Sigmoid colon (tissue), 7 donors: Measurements from ENCODE around the gene PHLPP1. TPM values are rescaled to one million over a fixed set of nuclear protein-coding genes. Genes with fewer than 3 reads are reported as not detected.

Source experiments
- DNase-seq: peaks from one replicate; pipeline ENCODE4 v3.0.0-alpha.2; 2019
- H3K27ac ChIP-seq, 4 donors: fragments of 200-600 bp; sonication (generic); one replicate each; pipeline ENCODE4 v1.5.1; 2016 to 2019; ENCODE audit warnings: mild to moderate bottlenecking in 1 of 4
- H3K27me3 ChIP-seq, 3 donors: fragments of 200-600 bp; sonication (generic); one replicate each; pipeline ENCODE4 v1.5.1; 2019; ENCODE audit warnings: mild to moderate bottlenecking in 1 of 3
- H3K36me3 ChIP-seq, 4 donors: fragments of 200-600 bp; sonication (generic); one replicate each; pipeline ENCODE4 v1.5.1; 2016 to 2019
- H3K4me1 ChIP-seq, 4 donors: fragments of 200-600 bp; sonication (generic); one replicate each; pipeline ENCODE4 v1.5.1; 2017 to 2019
- H3K4me3 ChIP-seq, 4 donors: fragments of 200-600 bp; sonication (generic); one replicate each; pipeline ENCODE4 v1.5.1; 2017 to 2019; ENCODE audit warnings: mild to moderate bottlenecking in 2 of 4, moderate library complexity in 1 of 4
- H3K9me3 ChIP-seq, 4 donors: fragments of 200-600 bp in 3 of 4; sonication (generic) in 3 of 4; one replicate each; pipeline versions ENCODE4 v1.5.1 to v1.6.1; 2013 to 2019
- CTCF ChIP-seq, 4 experiments: fragments of 450-650 bp in 3 of 4; fragments of 200-600 bp in 1 of 4; IDR thresholded peaks; one replicate each; pipeline ENCODE4 v1.5.1; 2016 to 2019; ENCODE audit warnings: antibody characterized with exemption in 4 of 4, mild to moderate bottlenecking in 3 of 4, moderate library complexity in 2 of 4
- EP300 ChIP-seq, 4 donors: sonication (generic); formaldehyde crosslinking; IDR thresholded peaks; one replicate each; pipeline ENCODE4 v1.6.1; 2017; ENCODE audit warnings: antibody characterized with exemption in 4 of 4
- POLR2A ChIP-seq, 2 donors: fragments of 450-650 bp; IDR thresholded peaks; one replicate each; pipeline ENCODE4 v1.6.1; 2016; ENCODE audit warnings: antibody characterized with exemption in 2 of 2, mild to moderate bottlenecking in 2 of 2, moderate library complexity in 2 of 2
- POLR2AphosphoS5 ChIP-seq, 4 donors: sonication (generic); formaldehyde crosslinking; IDR thresholded peaks; one replicate each; pipeline ENCODE4 v1.6.1; 2017; ENCODE audit warnings: antibody characterized with exemption in 4 of 4
- WGBS, 2 donors: extraction: QIAGEN DNeasy Blood & Tissue Kit; methylation state at CpG; one replicate each; pipeline ENCODE4 v1.1.7; 2013; 5-methylcytosine and 5-hydroxymethylcytosine counted together
- intact Hi-C: fragments of 100-400 bp; cut with DNase I; formaldehyde crosslinking; loops from one replicate; pipeline ENCODE4 v1.15.1; 2023
- polyA plus RNA-seq, 3 donors: library from polyadenylated mRNA; stranded (reverse); fragments of 200-250 nt; gene quantifications; one replicate each; pipeline ENCODE4 v1.2.3, GENCODE V29; 2013
- total RNA-seq, 4 donors: library from RNA; depleted of rRNA; stranded (reverse); fragments of >200 nt; gene quantifications; one replicate each; pipeline ENCODE4 v1.1.0, GENCODE V29; 2016
- donor health status: healthy with polysubstance abuse.
- donor health status: Bipolar disorder and iron deficiency.
- donor health status: healthy.

PHLPP1 gene
- total and polyA plus RNA-seq, 7 donors: 4.2 to 18.6 (median 7.1) TPM

- Histone ChIP-seq H3K4me1 (no peaks in the 10 kb centered on the region), H3K27ac (no peak overlapping the region), H3K9me3 (no peaks in the 10 kb centered on the region), H3K36me3 (no peaks in the 10 kb centered on the region), H3K4me3 (no peak overlapping the region), H3K27me3 (no peaks in the 10 kb centered on the region)
- TF ChIP-seq CTCF (IDR thresholded peaks at IDR 0.05) (no peak), POLR2AphosphoS5 (IDR thresholded peaks at IDR 0.05) (no peak), POLR2A (IDR thresholded peaks at IDR 0.05) (no peak), EP300 (IDR thresholded peaks at IDR 0.05) (no peak)
- intact Hi-C loops: no loop called here
- no peak for DNase-seq
Observed at GRCh38 chr18:62868645-62869044, 153.3 kb downstream of the PHLPP1 start.

GRCh38 chr18:62870643-62871042, 155.3 kb downstream of the PHLPP1 start:
- Histone ChIP-seq H3K4me3 (no peak overlapping the region), H3K4me1 (no peaks in the 10 kb centered on the region), H3K9me3 (no peaks in the 10 kb centered on the region), H3K27ac (no peak overlapping the region), H3K27me3 (no peaks in the 10 kb centered on the region), H3K36me3 (no peaks in the 10 kb centered on the region)
- TF ChIP-seq POLR2A (IDR thresholded peaks at IDR 0.05): no peak
- no peak for TF ChIP-seq EP300 (IDR thresholded peaks at IDR 0.05)
- TF ChIP-seq POLR2AphosphoS5 (IDR thresholded peaks at IDR 0.05): no peak
- no peak for TF ChIP-seq CTCF (IDR thresholded peaks at IDR 0.05)
- no peak for DNase-seq
- intact Hi-C loops: no loop called here

- no peak overlapping the region for H3K27ac ChIP-seq
- H3K9me3 ChIP-seq: no peaks in the 10 kb centered on the region
- H3K4me1 ChIP-seq: peaks cover 0 to 23% (median 19%) of the 10 kb centered on the region in 4 donors
- H3K27me3 ChIP-seq: no peaks in the 10 kb centered on the region
- DNase-seq: no peak
- 85 to 93% methylated on average over 3 of the region's 3 CpGs for WGBS, 2 donors
- no peak overlapping the region for H3K4me3 ChIP-seq
- no peak for TF ChIP-seq POLR2AphosphoS5 (IDR thresholded peaks at IDR 0.05)
- no peak for TF ChIP-seq CTCF (IDR thresholded peaks at IDR 0.05)
- no peak for TF ChIP-seq EP300 (IDR thresholded peaks at IDR 0.05)
- TF ChIP-seq POLR2A (IDR thresholded peaks at IDR 0.05): no peak
- intact Hi-C loops: no loop called here
- no peaks in the 10 kb centered on the region for H3K36me3 ChIP-seq
Observed at GRCh38 chr18:62875323-62875722, 160.0 kb downstream of the PHLPP1 start.

GRCh38 chr18:62876111-62876510, 160.8 kb downstream of the PHLPP1 start:
- Histone ChIP-seq H3K36me3 (no peaks in the 10 kb centered on the region), H3K27me3 (no peaks in the 10 kb centered on the region), H3K27ac (no peak overlapping the region), H3K4me3 (no peak overlapping the region), H3K9me3 (no peaks in the 10 kb centered on the region), H3K4me1 (peaks cover 0 to 23% (median 19%) of the 10 kb centered on the region in 4 donors)
- TF ChIP-seq EP300 (IDR thresholded peaks at IDR 0.05) (no peak), CTCF (IDR thresholded peaks at IDR 0.05) (no peak), POLR2AphosphoS5 (IDR thresholded peaks at IDR 0.05) (no peak), POLR2A (IDR thresholded peaks at IDR 0.05) (no peak)
- DNase-seq: no peak
- WGBS, 2 donors: 89 to 93% methylated on average over 4 of the region's 4 CpGs
- intact Hi-C loops: no loop called here

GRCh38 chr18:62876828-62877227, 161.5 kb downstream of the PHLPP1 start:
- DNase-seq: no peak
- Histone ChIP-seq H3K4me1 (peaks cover 0 to 29% (median 22%) of the 10 kb centered on the region in 4 donors), H3K27ac (no peak overlapping the region), H3K4me3 (no peak overlapping the region), H3K27me3 (no peaks in the 10 kb centered on the region), H3K36me3 (no peaks in the 10 kb centered on the region), H3K9me3 (no peaks in the 10 kb centered on the region)
- TF ChIP-seq POLR2AphosphoS5 (IDR thresholded peaks at IDR 0.05) (no peak), CTCF (IDR thresholded peaks at IDR 0.05) (no peak), POLR2A (IDR thresholded peaks at IDR 0.05) (no peak), EP300 (IDR thresholded peaks at IDR 0.05) (no peak)
- WGBS, 2 donors: 96 to 97% methylated on average over 3 of the region's 3 CpGs
- intact Hi-C loops: no loop called here
